Naive thymus-derived CD4-positive, alpha-beta T cell (primary cell): ENCODE measurements around the gene FUNDC2. TPM values are rescaled to one million over a fixed set of nuclear protein-coding genes. Genes with fewer than 3 reads are reported as not detected.
A peak's percentile ranks its signal among the peaks of the same experiment; 100 is the strongest.

Experiments
- ATAC-seq: fragments of 150-1000 bp; cut with Tn5 transposase; 2 replicates; pipeline ENCODE4 v1.10.0; 2021; ENCODE audit warnings: mild to moderate bottlenecking, moderate library complexity
- CTCF ChIA-PET: fragments of 350-600 bp; sonication (Branson Sonifier 250); formaldehyde crosslinking; loops from one replicate; lab custom pipeline; 2021; ENCODE audit warnings: antibody characterized with exemption; lab: Charles Lee
- POLR2A ChIA-PET: fragments of 350-600 bp; sonication (Branson Sonifier 250); formaldehyde crosslinking; loops from one replicate; lab custom pipeline; 2021; ENCODE audit warnings: antibody characterized with exemption, inconsistent platforms; lab: Charles Lee
- DNase-seq, 9 donors: peaks; one replicate each; pipeline versions ENCODE4 v3.0.0 to v3.0.0-alpha.2; 2020 to 2022; ENCODE audit warnings: mixed read lengths in 1 of 9
- H3K27ac ChIP-seq: one replicate; pipeline ENCODE4 v1.7.0; 2013; ENCODE audit warnings: mild to moderate bottlenecking, low read depth, low read length, moderate library complexity
- H3K27me3 ChIP-seq, 2 donors: one replicate each; pipeline ENCODE4 v1.7.0; 2013; ENCODE audit warnings: low read length in 2 of 2, mild to moderate bottlenecking in 2 of 2, moderate library complexity in 2 of 2; ENCODE audit not compliant: control insufficient read depth in 2 of 2, insufficient read depth in 2 of 2
- H3K36me3 ChIP-seq, 3 experiments: 1 replicate in 2 of 3; 2 replicates in 1 of 3; pipeline ENCODE4 v1.7.0; 2013; ENCODE audit warnings: low read length in 3 of 3, mild to moderate bottlenecking in 3 of 3, moderate library complexity in 1 of 3; ENCODE audit not compliant: insufficient read depth in 3 of 3, control insufficient read depth in 2 of 3
- H3K4me1 ChIP-seq, 2 donors: one replicate each; pipeline ENCODE4 v1.7.0; 2013; ENCODE audit warnings: low read length in 2 of 2, mild to moderate bottlenecking in 2 of 2, moderate library complexity in 1 of 2; ENCODE audit not compliant: control insufficient read depth in 2 of 2, insufficient read depth in 2 of 2
- H3K4me3 ChIP-seq: 2 replicates; pipeline ENCODE4 v1.7.0; 2013; ENCODE audit warnings: mild to moderate bottlenecking, low read length
- H3K9me3 ChIP-seq, 3 experiments: 1 replicate in 2 of 3; 2 replicates in 1 of 3; pipeline ENCODE4 v1.7.0; 2013; ENCODE audit warnings: low read length in 3 of 3; ENCODE audit not compliant: control insufficient read depth in 2 of 3
- H3K27ac Mint-ChIP-seq, 9 donors: one replicate each; pipeline ENCODE4 v1.8.0; 2020 to 2022; ENCODE audit warnings: mixed read lengths in 9 of 9, mild to moderate bottlenecking in 8 of 9, moderate library complexity in 5 of 9, inconsistent platforms in 2 of 9
- H3K27me3 Mint-ChIP-seq, 5 donors: one replicate each; pipeline ENCODE4 v1.8.0; 2021 to 2022; ENCODE audit warnings: mixed read lengths in 5 of 5, mild to moderate bottlenecking in 1 of 5
- H3K36me3 Mint-ChIP-seq, 5 donors: one replicate each; pipeline ENCODE4 v1.8.0; 2020 to 2022; ENCODE audit warnings: mixed read lengths in 5 of 5, mild to moderate bottlenecking in 3 of 5, inconsistent platforms in 1 of 5
- H3K4me1 Mint-ChIP-seq, 7 donors: one replicate each; pipeline ENCODE4 v1.8.0; 2020 to 2022; ENCODE audit warnings: mixed read lengths in 7 of 7, mild to moderate bottlenecking in 3 of 7, inconsistent platforms in 1 of 7
- H3K4me3 Mint-ChIP-seq, 10 donors: one replicate each; pipeline ENCODE4 v1.8.0; 2020 to 2022; ENCODE audit warnings: mild to moderate bottlenecking in 10 of 10, mixed read lengths in 10 of 10, moderate library complexity in 6 of 10, inconsistent platforms in 2 of 10
- H3K9me3 Mint-ChIP-seq, 11 donors: one replicate each; pipeline ENCODE4 v1.8.0; 2020 to 2022; ENCODE audit warnings: mixed read lengths in 11 of 11, mild to moderate bottlenecking in 4 of 11, inconsistent platforms in 1 of 11, moderate library complexity in 1 of 11
- intact Hi-C, 2 donors: fragments of 100-400 bp; cut with micrococcal nuclease; formaldehyde crosslinking; loops; one replicate each; pipeline ENCODE4 v1.15.1; 2023
- polyA plus RNA-seq, 2 donors: library from polyadenylated mRNA; unstranded; fragments of 300-500 nt; fragmentation: Illumina TruSeq; gene quantifications; one replicate each; pipeline ENCODE4 v1.2.3, GENCODE V29; 2021
- total RNA-seq, 6 experiments: library from RNA in 5 of 6; stranded (reverse) in 5 of 6; gene quantifications; 1 replicate in 5 of 6; 2 replicates in 1 of 6; pipeline ENCODE4 v1.2.3 and lab custom pipeline; 2021 to 2026

The FUNDC2 gene
- total and polyA plus RNA-seq, 7 experiments from 2014 or later = 42.0 to 184 (median 57.9) TPM

GRCh38 chrX:155056877-155057792 lies 30.5 kb downstream of the FUNDC2 start:
- intact Hi-C loops = loop anchor here (1.0 to 2.0 kb wide), 6 partner anchors 14 to 139 kb away; partner anchors contain the start of genes BRCC3 (in 2 of the 2), CMC4 (in 2 of the 2), FUNDC2 (in 2 of the 2) and MTCP1 (in 2 of the 2)
- peak overlapping the region; percentile 47 for H3K4me3 ChIP-seq
- no peaks in the 10 kb centered on the region for H3K9me3 Mint-ChIP-seq
- peak overlapping the region; percentile 30 for H3K27ac ChIP-seq
- H3K36me3 Mint-ChIP-seq = peaks cover 0 to 11% (median 0%) of the 10 kb centered on the region in 5 donors
- H3K36me3 ChIP-seq = peaks cover 0 to 13% (median 0%) of the 10 kb centered on the region in 3 experiments
- DNase-seq = peak; percentile 20 to 55 (median 36)
- H3K4me3 Mint-ChIP-seq = peak overlapping the region; percentile 52 to 81 (median 76)
- POLR2A ChIA-PET = interaction anchor here (0.6 to 1.4 kb wide), 4 partner anchors 11 to 77 kb away, joined by 3 to 6 read pairs (median 4); partner anchors contain the start of gene FUNDC2
- H3K4me1 ChIP-seq = peaks cover 0 to 5% of the 10 kb centered on the region in 2 donors
- H3K9me3 ChIP-seq = no peaks in the 10 kb centered on the region
- ATAC-seq = peak; percentile 93
- CTCF ChIA-PET = interaction anchor here (1.0 to 1.4 kb wide), 7 partner anchors 9 to 139 kb away, joined by 3 to 8 read pairs (median 4); no protein-coding TSS in a partner anchor
- H3K4me1 Mint-ChIP-seq = peaks cover 0 to 31% (median 21%) of the 10 kb centered on the region in 7 donors
- no peaks in the 10 kb centered on the region for H3K27me3 Mint-ChIP-seq
- H3K27ac Mint-ChIP-seq = peak overlapping the region in 8 of 9 donors; percentile 23 to 81 (median 60)
- no peaks in the 10 kb centered on the region for H3K27me3 ChIP-seq

GRCh38 chrX:155061760-155062159 lies 35.1 kb downstream of the FUNDC2 start:
- POLR2A ChIA-PET = no interaction called here
- no peak for ATAC-seq

GRCh38 chrX:155065035-155065734 lies 38.5 kb downstream of the FUNDC2 start:
- Histone ChIP-seq H3K27me3 (no peaks in the 10 kb centered on the region), H3K27ac (no peak overlapping the region), H3K4me3 (no peak overlapping the region), H3K4me1 (peaks cover 6 to 12% of the 10 kb centered on the region in 2 donors), H3K9me3 (no peaks in the 10 kb centered on the region), H3K36me3 (no peaks in the 10 kb centered on the region)
- ChIA-PET POLR2A (interaction anchor here (0.5 kb wide), 1 partner anchor 26 kb away, joined by 4 read pairs; no protein-coding TSS in a partner anchor), CTCF (no interaction called here)
- Mint-ChIP-seq H3K36me3 (peaks cover 0 to 3% (median 0%) of the 10 kb centered on the region in 5 donors), H3K9me3 (no peaks in the 10 kb centered on the region), H3K27ac (peak overlapping the region in 4 of 9 donors; percentile 1 to 72 (median 25)), H3K4me1 (peaks cover 9 to 28% (median 25%) of the 10 kb centered on the region in 7 donors), H3K27me3 (no peaks in the 10 kb centered on the region), H3K4me3 (no peak overlapping the region)
- intact Hi-C loops = no loop called here
- ATAC-seq = no peak
- DNase-seq = no peak

More at GRCh38 chrX:155061760-155062159, 35.1 kb downstream of the FUNDC2 start:
- Mint-ChIP-seq H3K4me3 (no peak overlapping the region), H3K36me3 (peaks cover 0 to 3% (median 0%) of the 10 kb centered on the region in 5 donors), H3K27me3 (no peaks in the 10 kb centered on the region), H3K9me3 (no peaks in the 10 kb centered on the region), H3K27ac (no peak overlapping the region), H3K4me1 (peaks cover 0 to 19% (median 7%) of the 10 kb centered on the region in 7 donors)
- Histone ChIP-seq H3K4me1 (peaks cover 0 to 5% of the 10 kb centered on the region in 2 donors), H3K36me3 (no peaks in the 10 kb centered on the region), H3K9me3 (no peaks in the 10 kb centered on the region), H3K27ac (no peak overlapping the region), H3K4me3 (no peak overlapping the region), H3K27me3 (no peaks in the 10 kb centered on the region)
- DNase-seq = no peak
- intact Hi-C loops = no loop called here
- CTCF ChIA-PET = no interaction called here

GRCh38 chrX:155068165-155068564 lies 41.5 kb downstream of the FUNDC2 start:
- peak overlapping the region in 1 of 9 donors; percentile 25 for H3K27ac Mint-ChIP-seq

GRCh38 chrX:155069414-155069813 lies 42.8 kb downstream of the FUNDC2 start:
- POLR2A ChIA-PET = interaction anchor here (0.7 to 1.5 kb wide), 2 partner anchors 13 to 46 kb away, joined by 3 to 6 read pairs; no protein-coding TSS in a partner anchor
- intact Hi-C loops = no loop called here

More at GRCh38 chrX:155068165-155068564, 41.5 kb downstream of the FUNDC2 start:
- peaks cover 6 to 12% of the 10 kb centered on the region in 2 donors for H3K4me1 ChIP-seq
- no peak for DNase-seq
- Mint-ChIP-seq H3K36me3 (peaks cover 0 to 4% (median 0%) of the 10 kb centered on the region in 5 donors), H3K4me3 (peak overlapping the region in 2 of 10 donors; percentile 8 to 21), H3K4me1 (peaks cover 14 to 40% (median 37%) of the 10 kb centered on the region in 7 donors), H3K27me3 (no peaks in the 10 kb centered on the region), H3K9me3 (no peaks in the 10 kb centered on the region)
- H3K36me3 ChIP-seq = no peaks in the 10 kb centered on the region
- ChIA-PET POLR2A (interaction anchor here (0.6 kb wide), 1 partner anchor 83 kb away, joined by 5 read pairs; no protein-coding TSS in a partner anchor), CTCF (no interaction called here)
- H3K4me3 ChIP-seq = no peak overlapping the region
- no peaks in the 10 kb centered on the region for H3K27me3 ChIP-seq
- ATAC-seq = no peak
- H3K27ac ChIP-seq = no peak overlapping the region
- H3K9me3 ChIP-seq = no peaks in the 10 kb centered on the region
- intact Hi-C loops = no loop called here

GRCh38 chrX:155070038-155070437 lies 43.4 kb downstream of the FUNDC2 start:
- H3K4me1 Mint-ChIP-seq = peaks cover 26 to 56% (median 51%) of the 10 kb centered on the region in 7 donors
- Histone ChIP-seq H3K27me3 (no peaks in the 10 kb centered on the region), H3K4me3 (peak overlapping the region; percentile 49), H3K27ac (no peak overlapping the region), H3K4me1 (peaks cover 6 to 12% of the 10 kb centered on the region in 2 donors), H3K9me3 (no peaks in the 10 kb centered on the region), H3K36me3 (peaks cover 0 to under 1% (median 0%) of the 10 kb centered on the region in 3 experiments)
- no peak for DNase-seq
- H3K9me3 Mint-ChIP-seq = no peaks in the 10 kb centered on the region
- peak overlapping the region; percentile 63 to 90 (median 86) for H3K4me3 Mint-ChIP-seq
- CTCF ChIA-PET = no interaction called here
- POLR2A ChIA-PET = interaction anchor here (0.7 to 1.5 kb wide), 3 partner anchors 13 to 194 kb away, joined by 3 to 6 read pairs (median 4); partner anchors contain the start of genes FUNDC2 and RAB39B
- H3K27me3 Mint-ChIP-seq = no peaks in the 10 kb centered on the region
- peak overlapping the region; percentile 49 to 91 (median 83) for H3K27ac Mint-ChIP-seq
- ATAC-seq = no peak
- peaks cover 0 to 14% (median 0%) of the 10 kb centered on the region in 5 donors for H3K36me3 Mint-ChIP-seq
- intact Hi-C loops = loop anchor here (1.0 to 5.0 kb wide), 4 partner anchors 13 to 192 kb away; partner anchors contain the start of gene RAB39B (in 1 of the 2)

More at GRCh38 chrX:155069414-155069813, 42.8 kb downstream of the FUNDC2 start:
- no peaks in the 10 kb centered on the region for H3K9me3 ChIP-seq
- no peaks in the 10 kb centered on the region for H3K36me3 ChIP-seq
- no peak overlapping the region for H3K27ac ChIP-seq
- H3K36me3 Mint-ChIP-seq = peaks cover 0 to 13% (median 0%) of the 10 kb centered on the region in 5 donors
- H3K27me3 ChIP-seq = no peaks in the 10 kb centered on the region
- H3K4me1 Mint-ChIP-seq = peaks cover 26 to 53% (median 49%) of the 10 kb centered on the region in 7 donors
- no peaks in the 10 kb centered on the region for H3K27me3 Mint-ChIP-seq
- DNase-seq (no peak), ATAC-seq (no peak)
- H3K9me3 Mint-ChIP-seq = no peaks in the 10 kb centered on the region
- peak overlapping the region; percentile 49 for H3K4me3 ChIP-seq
- CTCF ChIA-PET = no interaction called here
- H3K4me1 ChIP-seq = peaks cover 6 to 12% of the 10 kb centered on the region in 2 donors
- peak overlapping the region; percentile 35 to 90 (median 84) for H3K4me3 Mint-ChIP-seq
- H3K27ac Mint-ChIP-seq = peak overlapping the region in 3 of 9 donors; percentile 29 to 84 (median 72)
